ENCODE data around the gene MCTP1.

- TF ChIP-seq CTCF (IDR thresholded peaks at IDR 0.05; ENCODE audit: poor library complexity) (no peak), EZH2 (IDR thresholded peaks at IDR 0.05; ENCODE audit: borderline replicate concordance) (no peak), EZH2phosphoT487 (IDR thresholded peaks at IDR 0.05; ENCODE audit: low read depth, severe bottlenecking, unreplicated experiment) (no peak)
Observed at GRCh38 chr5:95100551-95100950, 184.3 kb downstream of the MCTP1 start.

Data from hepatocyte (in vitro differentiated cells).